ENCODE data around the gene SLC25A4.

- TF ChIP-seq CTCF (IDR thresholded peaks at IDR 0.05), result no peak
- TF ChIP-seq POLR2AphosphoS5 (IDR thresholded peaks at IDR 0.05), result no peak
These were observed 49.5 kb upstream of the SLC25A4 start for GRCh38 chr4:185093603-185094002.
